ENCODE measurements around the gene PRSS38. TPM values are rescaled to one million over a fixed set of nuclear protein-coding genes. Genes with fewer than 3 reads are reported as not detected.

PRSS38 gene
- total RNA-seq, 4 donors from 2014 or later: not detected

- H3K9me3 ChIP-seq: no peaks in the 10 kb centered on the region
- H3K27ac ChIP-seq: no peak overlapping the region
- WGBS: 97% methylated on average over 6 of the region's 6 CpGs
- H3K36me3 ChIP-seq: peaks cover 44% of the 10 kb centered on the region
- no peak for DNase-seq (ENCODE audit: low spot score in 2 of 2)
- no peak overlapping the region for H3K4me3 ChIP-seq
- peaks cover 6% of the 10 kb centered on the region for H3K4me1 ChIP-seq
- no peaks in the 10 kb centered on the region for H3K27me3 ChIP-seq
- TF ChIP-seq CTCF (IDR thresholded peaks at IDR 0.05) (no peak), POLR2AphosphoS5 (IDR thresholded peaks at IDR 0.05) (no peak), EP300 (IDR thresholded peaks at IDR 0.05) (no peak), POLR2A (IDR thresholded peaks at IDR 0.05) (no peak)
These were observed 46.8 kb upstream of the PRSS38 start for GRCh38 chr1:227768640-227769039.

- Histone ChIP-seq H3K9me3 (no peaks in the 10 kb centered on the region), H3K4me3 (no peak overlapping the region), H3K4me1 (no peaks in the 10 kb centered on the region), H3K27me3 (no peaks in the 10 kb centered on the region), H3K27ac (no peak overlapping the region), H3K36me3 (peaks cover 44% of the 10 kb centered on the region)
- peak in 1 of 2 donors; percentile 72 for DNase-seq (ENCODE audit: low spot score in 2 of 2)
- no peak for TF ChIP-seq CTCF (IDR thresholded peaks at IDR 0.05)
- no peak for TF ChIP-seq EP300 (IDR thresholded peaks at IDR 0.05)
- no peak for TF ChIP-seq POLR2AphosphoS5 (IDR thresholded peaks at IDR 0.05)
- no peak for TF ChIP-seq POLR2A (IDR thresholded peaks at IDR 0.05)
- WGBS: 91% methylated on average over 20 of the region's 20 CpGs
These were observed 46.2 kb upstream of the PRSS38 start for GRCh38 chr1:227769047-227769935.

GRCh38 chr1:227769936-227770494 lies 45.5 kb upstream of the PRSS38 start:
- DNase-seq (ENCODE audit: low spot score in 2 of 2): peak in 1 of 2 donors; percentile 69
- Histone ChIP-seq H3K27ac (no peak overlapping the region), H3K4me1 (no peaks in the 10 kb centered on the region), H3K36me3 (peaks cover 42% of the 10 kb centered on the region), H3K27me3 (no peaks in the 10 kb centered on the region), H3K4me3 (no peak overlapping the region), H3K9me3 (no peaks in the 10 kb centered on the region)
- WGBS: 92% methylated on average over 15 of the region's 15 CpGs
- TF ChIP-seq CTCF (IDR thresholded peaks at IDR 0.05) (no peak), POLR2AphosphoS5 (IDR thresholded peaks at IDR 0.05) (no peak), POLR2A (IDR thresholded peaks at IDR 0.05) (no peak), EP300 (IDR thresholded peaks at IDR 0.05) (no peak)

GRCh38 chr1:227770812-227771211 lies 44.7 kb upstream of the PRSS38 start:
- H3K27ac ChIP-seq: no peak overlapping the region
- H3K9me3 ChIP-seq: no peaks in the 10 kb centered on the region
- H3K36me3 ChIP-seq: peaks cover 42% of the 10 kb centered on the region
- TF ChIP-seq POLR2AphosphoS5 (IDR thresholded peaks at IDR 0.05): no peak
- no peak for TF ChIP-seq POLR2A (IDR thresholded peaks at IDR 0.05)
- TF ChIP-seq CTCF (IDR thresholded peaks at IDR 0.05): no peak
- TF ChIP-seq EP300 (IDR thresholded peaks at IDR 0.05): no peak
- no peak overlapping the region for H3K4me3 ChIP-seq
- no peaks in the 10 kb centered on the region for H3K27me3 ChIP-seq
- DNase-seq (ENCODE audit: low spot score in 2 of 2): no peak
- H3K4me1 ChIP-seq: no peaks in the 10 kb centered on the region
- WGBS: 96% methylated on average over 11 of the region's 13 CpGs

- DNase-seq (ENCODE audit: low spot score in 2 of 2): no peak
- WGBS: 94% methylated on average over 3 of the region's 8 CpGs
- TF ChIP-seq POLR2AphosphoS5 (IDR thresholded peaks at IDR 0.05) (no peak), POLR2A (IDR thresholded peaks at IDR 0.05) (no peak), CTCF (IDR thresholded peaks at IDR 0.05) (no peak), EP300 (IDR thresholded peaks at IDR 0.05) (no peak)
- Histone ChIP-seq H3K4me1 (no peaks in the 10 kb centered on the region), H3K27me3 (no peaks in the 10 kb centered on the region), H3K36me3 (peaks cover 47% of the 10 kb centered on the region), H3K9me3 (no peaks in the 10 kb centered on the region), H3K4me3 (no peak overlapping the region), H3K27ac (no peak overlapping the region)
These were observed 44.1 kb upstream of the PRSS38 start for GRCh38 chr1:227771326-227771725.
